GM18498 (cell line): Measurements from ENCODE around the gene ING2.
"Not testable (repeated sequence)": the region's sequence is repeated elsewhere in the genome, so short reads cannot be mapped to it uniquely, and the experiment has no call there.

Experiments
- ATAC-seq: cut with Tn5 transposase; IDR thresholded peaks from one replicate; pipeline ENCODE4 v1.9.1; 2021; ENCODE audit warnings: mild to moderate bottlenecking, moderate library complexity; ENCODE audit not compliant: unreplicated experiment

Gene ING2

GRCh38 chr4:183504930-183505610, at the start of gene ING2:
Gene ING2, plus strand, starts transcription at chr4:183505058. Its CDS starts 138 bp downstream, at chr4:183505196.
- peak; percentile 54 for ATAC-seq

GRCh38 chr4:183455431-183456195, 49.2 kb upstream of the ING2 start:
- ATAC-seq, result no peak

- no peak for ATAC-seq
Measured at GRCh38 chr4:183458005-183458404, 46.9 kb upstream of the ING2 start.

- not testable (repeated sequence) for ATAC-seq
Measured at GRCh38 chr4:183463903-183464619, 40.8 kb upstream of the ING2 start.

- not testable (repeated sequence) for ATAC-seq
Measured at GRCh38 chr4:183465879-183466278, 39.0 kb upstream of the ING2 start.

GRCh38 chr4:183467246-183467645, 37.6 kb upstream of the ING2 start:
- no peak for ATAC-seq

GRCh38 chr4:183468210-183469095, 36.4 kb upstream of the ING2 start:
- ATAC-seq, result no peak

- no peak for ATAC-seq
Measured at GRCh38 chr4:183469285-183469684, 35.6 kb upstream of the ING2 start.

GRCh38 chr4:183469936-183470335, 34.9 kb upstream of the ING2 start:
- no peak for ATAC-seq

- no peak for ATAC-seq
Measured at GRCh38 chr4:183470821-183471220, 34.0 kb upstream of the ING2 start.

GRCh38 chr4:183471946-183472708, 32.7 kb upstream of the ING2 start:
- ATAC-seq, result peak; percentile 87

- ATAC-seq, result no peak
Measured at GRCh38 chr4:183478123-183478522, 26.7 kb upstream of the ING2 start.

- no peak for ATAC-seq
Measured at GRCh38 chr4:183478926-183479325, 25.9 kb upstream of the ING2 start.

GRCh38 chr4:183482515-183483095, 22.3 kb upstream of the ING2 start:
- ATAC-seq, result not testable (repeated sequence)

- ATAC-seq, result no peak
Measured at GRCh38 chr4:183483997-183484396, 20.9 kb upstream of the ING2 start.

GRCh38 chr4:183485411-183486160, 19.3 kb upstream of the ING2 start:
- ATAC-seq, result no peak

GRCh38 chr4:183492791-183493222, 12.1 kb upstream of the ING2 start:
- no peak for ATAC-seq

- no peak for ATAC-seq
Measured at GRCh38 chr4:183493246-183493645, 11.6 kb upstream of the ING2 start.

- no peak for ATAC-seq
Measured at GRCh38 chr4:183495184-183495583, 9.7 kb upstream of the ING2 start.
